NCI-H524 (cell line): ENCODE results near the gene BAAT.

Source experiments
- DNase-seq, 2 experiments: peaks; one replicate each; lab custom pipeline; 2025; lab: John Stamatoyannopoulos, UW

The BAAT gene

GRCh38 chr9:101398068-101398929, 13.5 kb upstream of the BAAT start, which contains the start of the genes MRPL50 and ZNF189:
Gene MRPL50, minus strand, starts transcription at chr9:101398618. Its CDS starts 26 bp downstream, at chr9:101398592.
Gene ZNF189, plus strand, starts transcription at chr9:101398851. Its CDS starts 306 bp downstream, at chr9:101399157.
- DNase-seq, result peak; percentile 99

- DNase-seq, result peak in 1 of 2 experiments; percentile 51
Measured at GRCh38 chr9:101397746-101398067, 12.9 kb upstream of the BAAT start.

GRCh38 chr9:101394687-101395086, 9.9 kb upstream of the BAAT start:
- no peak for DNase-seq

GRCh38 chr9:101393135-101393534, 8.3 kb upstream of the BAAT start:
- DNase-seq, result no peak

GRCh38 chr9:101388507-101388993, 3.7 kb upstream of the BAAT start:
- DNase-seq, result peak; percentile 18 to 51

GRCh38 chr9:101387871-101388506, 3.2 kb upstream of the BAAT start:
- DNase-seq, result peak; percentile 42 to 59

GRCh38 chr9:101383361-101383760, 1.4 kb downstream of the BAAT start:
- DNase-seq, result no peak

GRCh38 chr9:101381833-101382342, 2.9 kb downstream of the BAAT start:
- no peak for DNase-seq

- DNase-seq, result no peak
Measured at GRCh38 chr9:101381118-101381517, 3.7 kb downstream of the BAAT start.

GRCh38 chr9:101380295-101380694, 4.5 kb downstream of the BAAT start:
- DNase-seq, result no peak

- DNase-seq, result no peak
Measured at GRCh38 chr9:101376111-101376848, 8.5 kb downstream of the BAAT start.

GRCh38 chr9:101375546-101375945, 9.3 kb downstream of the BAAT start:
- no peak for DNase-seq

- DNase-seq, result no peak
Measured at GRCh38 chr9:101372327-101373118, 12.3 kb downstream of the BAAT start.

- DNase-seq, result no peak
Measured at GRCh38 chr9:101371813-101372212, 13.0 kb downstream of the BAAT start.

GRCh38 chr9:101369884-101370531, 14.8 kb downstream of the BAAT start:
- DNase-seq, result no peak

- no peak for DNase-seq
Measured at GRCh38 chr9:101369286-101369685, 15.5 kb downstream of the BAAT start.

- DNase-seq, result no peak
Measured at GRCh38 chr9:101367323-101367722, 17.5 kb downstream of the BAAT start.

- no peak for DNase-seq
Measured at GRCh38 chr9:101366038-101366756, 18.6 kb downstream of the BAAT start.

- no peak for DNase-seq
Measured at GRCh38 chr9:101365181-101365580, 19.6 kb downstream of the BAAT start.

- DNase-seq, result no peak
Measured at GRCh38 chr9:101362450-101362849, 22.4 kb downstream of the BAAT start.
